GM12878 (cell line): Measurements from ENCODE around the gene EIF6. TPM values are rescaled to one million over a fixed set of nuclear protein-coding genes. Genes with fewer than 3 reads are reported as not detected.

Source experiments
- ATF3 ChIP-seq: IDR thresholded peaks from 2 replicates; pipeline ENCODE4 v1.6.1; 2011; ENCODE audit warnings: low read depth, mild to moderate bottlenecking, low read length, moderate library complexity, borderline replicate concordance; ENCODE audit errors: extremely low read depth
- E2F4 ChIP-seq: IDR thresholded peaks from 2 replicates; pipeline ENCODE4 v1.6.1; 2012; ENCODE audit warnings: low read depth, low read length, improper control_type of control experiment
- JUNB ChIP-seq: IDR thresholded peaks from 2 replicates; pipeline ENCODE4 v1.6.1; 2016; ENCODE audit warnings: antibody characterized with exemption, mild to moderate bottlenecking
- REST ChIP-seq: IDR thresholded peaks from 2 replicates; pipeline ENCODE4 v1.6.1; 2012; ENCODE audit warnings: mild to moderate bottlenecking, low read depth, low read length
- SP1 ChIP-seq: IDR thresholded peaks from one replicate; pipeline ENCODE4 v1.6.1; 2011; ENCODE audit warnings: low read depth, low read length
- TARDBP ChIP-seq: IDR thresholded peaks from 2 replicates; pipeline ENCODE4 v1.6.1; 2016; ENCODE audit warnings: borderline replicate concordance
- YBX1 ChIP-seq: fragments of 450-650 bp; IDR thresholded peaks from 2 replicates; pipeline ENCODE4 v1.6.1; 2016; ENCODE audit warnings: antibody characterized with exemption
- polyA plus RNA-seq, 11 experiments: library from polyadenylated mRNA; depleted of rRNA in 4 of 11; unstranded in 6 of 11; stranded (reverse) in 5 of 11; fragments of >200 nt; fragmentation: Nextera tagmentation in 4 of 11; fragmentation: Illumina TruSeq in 1 of 11; extraction: Ambion mirVana in 4 of 11; extraction: Trizol in 1 of 11; gene quantifications; 1 replicate in 1 of 11; 2 replicates in 10 of 11; pipeline versions ENCODE4 v1.2.1 to v1.2.3, GENCODE V29; 2011 to 2016; ENCODE audit warnings: inconsistent platforms in 2 of 11, missing spikeins in 2 of 11, low read depth in 1 of 11
- total RNA-seq, 4 experiments: library from RNA; depleted of rRNA in 3 of 4; stranded (reverse); fragments of >200 nt in 3 of 4; fragmentation: Illumina TruSeq in 1 of 4; extraction: Trizol in 1 of 4; gene quantifications; 2 replicates each; pipeline versions ENCODE4 v1.2.1 to v1.2.3, GENCODE V29; 2013 to 2021

Gene EIF6
- total and polyA plus RNA-seq, 10 of the 15 experiments (the other 5 are each of a cell fraction or from before 2014, with no cell fraction given): 127 to 607 (median 197) TPM

GRCh38 chr20:35300469-35301262, 16.1 kb upstream of the EIF6 start (continued):
- no peak for TF ChIP-seq REST
- no peak for TF ChIP-seq E2F4
- TF ChIP-seq TARDBP: no peak
- TF ChIP-seq YBX1: no peak
- TF ChIP-seq JUNB: no peak
- no peak for TF ChIP-seq ATF3
- TF ChIP-seq SP1: no peak
